ENCODE measurements around the gene ADAMTS15.

DNA sequence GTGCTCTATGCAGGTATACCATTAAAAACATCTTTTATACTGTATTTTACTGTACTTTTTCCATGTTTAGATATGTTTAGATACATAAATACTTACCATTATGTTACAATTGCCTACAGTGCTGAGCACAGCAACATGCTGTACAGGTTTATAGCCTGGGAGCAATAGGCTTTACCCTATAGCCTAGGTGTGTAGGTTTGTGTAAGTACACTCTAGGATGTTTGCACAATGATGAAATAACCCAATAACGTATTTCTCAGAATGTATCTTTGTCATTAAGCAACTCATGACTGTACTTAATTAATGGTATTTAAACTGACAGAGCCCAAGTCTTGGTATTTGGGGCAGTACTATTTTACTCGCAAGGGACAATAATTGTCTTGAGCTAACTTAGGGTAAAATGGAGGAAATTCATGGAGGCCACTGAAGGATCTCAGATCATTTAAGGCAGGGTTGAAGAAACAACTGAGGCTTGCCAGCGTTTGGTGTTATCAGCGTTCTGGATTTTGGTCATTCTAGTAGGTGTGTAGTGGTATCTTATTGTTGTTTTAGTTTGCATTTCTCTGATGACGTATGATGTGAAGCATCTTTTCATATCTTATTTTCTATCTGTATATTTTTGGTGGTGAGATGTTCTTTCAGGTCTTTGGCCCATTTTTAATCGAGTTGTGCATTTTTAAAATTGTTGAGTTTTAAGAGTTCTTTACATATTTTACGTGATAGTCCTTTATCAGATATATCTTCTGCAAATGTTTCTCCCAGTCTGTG is 42.4 kb downstream of the ADAMTS15 start:
- no peak for TF ChIP-seq POLR2A (IDR thresholded peaks at IDR 0.05)
- no peak for TF ChIP-seq CTCF (IDR thresholded peaks at IDR 0.05)
